HG03108 (cell line): ENCODE measurements around the gene CXCR6.
"Not testable (repeated sequence)": the region's sequence is repeated elsewhere in the genome, so short reads cannot be mapped to it uniquely, and the experiment has no call there.

Source experiments
- ATAC-seq: cut with Tn5 transposase; IDR thresholded peaks from one replicate; pipeline ENCODE4 v1.9.1; 2021; ENCODE audit warnings: moderate library complexity; ENCODE audit not compliant: unreplicated experiment

The CXCR6 gene

GRCh38 chr3:45985532-45986302, 42.5 kb downstream of the CXCR6 start:
- no peak for ATAC-seq

GRCh38 chr3:45986303-45986982, 43.2 kb downstream of the CXCR6 start:
- ATAC-seq = no peak

- ATAC-seq = no peak
Observed at GRCh38 chr3:45987368-45988291, 44.4 kb downstream of the CXCR6 start.

GRCh38 chr3:45988362-45988761, 45.1 kb downstream of the CXCR6 start:
- no peak for ATAC-seq

- ATAC-seq = no peak
Observed at GRCh38 chr3:45988804-45989203, 45.5 kb downstream of the CXCR6 start.

- ATAC-seq = no peak
Observed at GRCh38 chr3:45990181-45990580, 46.9 kb downstream of the CXCR6 start.

GRCh38 chr3:45991341-45991740, 48.1 kb downstream of the CXCR6 start:
- ATAC-seq = no peak

- no peak for ATAC-seq
Observed at GRCh38 chr3:45992133-45992729, 49.0 kb downstream of the CXCR6 start.

GRCh38 chr3:45992821-45993221, 49.6 kb downstream of the CXCR6 start:
- no peak for ATAC-seq

GRCh38 chr3:45993421-45994027, 50.3 kb downstream of the CXCR6 start:
- no peak for ATAC-seq

GRCh38 chr3:45994419-45995235, 51.4 kb downstream of the CXCR6 start:
- no peak for ATAC-seq

GRCh38 chr3:45995236-45996192, 52.2 kb downstream of the CXCR6 start, which contains the start of gene FYCO1:
TSS of gene FYCO1 (minus strand) at chr3:45995824. CDS start at chr3:45984910, 10,914 bp downstream.
- peak; percentile 92 for ATAC-seq

GRCh38 chr3:45997499-45997898, 54.2 kb downstream of the CXCR6 start:
- not testable (repeated sequence) for ATAC-seq

GRCh38 chr3:45997942-45998341, 54.7 kb downstream of the CXCR6 start:
- no peak for ATAC-seq
